Measurements from ENCODE around the gene ASPHD1.

- TF ChIP-seq CTCF (conservative IDR thresholded peaks at IDR 0.05 in 1 of 2, IDR thresholded peaks at IDR 0.05 in 1 of 2; ENCODE audit: low read depth in 1 of 2, low read length in 2 of 2) (no peak), EZH2 (IDR thresholded peaks at IDR 0.05; ENCODE audit: low read length, missing control alignments) (no peak)
These were observed 759 bp downstream of the ASPHD1 start for GRCh38 chr16:29900888-29901606.
